GM12891 (cell line): ENCODE measurements around the gene FAM50A.

Experiments used
- POLR2A ChIP-seq: IDR thresholded peaks from 2 replicates; pipeline ENCODE4 v1.6.1; 2011; ENCODE audit warnings: low read depth, low read length, control low read depth
- SPI1 ChIP-seq: IDR thresholded peaks from 2 replicates; pipeline ENCODE4 v1.6.1; 2011; ENCODE audit warnings: low read depth, low read length, control low read depth

DNA sequence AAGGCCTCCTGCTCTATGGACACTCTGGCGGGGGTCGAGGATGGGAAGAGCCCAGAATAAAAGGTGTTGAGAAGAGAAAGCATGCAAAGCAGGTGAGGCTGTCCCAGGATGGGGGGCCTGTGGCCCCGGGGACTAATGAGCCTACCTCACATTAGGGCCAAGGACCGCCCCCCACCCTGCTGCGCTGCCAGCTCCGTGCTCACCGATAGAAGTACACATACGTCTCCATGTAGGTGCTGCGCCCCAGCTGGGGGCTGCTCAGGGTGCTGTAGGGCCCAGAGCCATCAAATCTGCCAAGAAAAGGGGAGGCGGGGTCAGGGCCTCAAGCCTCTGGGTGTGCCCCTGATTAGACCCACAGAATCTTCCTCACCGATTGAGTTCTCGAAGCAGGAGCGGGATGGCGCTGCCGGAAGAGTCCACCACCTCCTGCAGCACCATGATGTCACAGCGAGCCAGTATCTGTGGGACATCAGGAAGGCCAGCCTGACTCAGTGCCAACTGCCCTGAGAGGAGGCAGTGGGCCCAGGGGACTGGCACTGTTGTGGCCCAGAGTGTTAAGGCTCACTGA lies 39.2 kb upstream of the FAM50A start:
- TF ChIP-seq SPI1 (no peak), POLR2A (no peak)
